ENCODE data around the gene TIGD3.

- TF ChIP-seq, protein P1, sequence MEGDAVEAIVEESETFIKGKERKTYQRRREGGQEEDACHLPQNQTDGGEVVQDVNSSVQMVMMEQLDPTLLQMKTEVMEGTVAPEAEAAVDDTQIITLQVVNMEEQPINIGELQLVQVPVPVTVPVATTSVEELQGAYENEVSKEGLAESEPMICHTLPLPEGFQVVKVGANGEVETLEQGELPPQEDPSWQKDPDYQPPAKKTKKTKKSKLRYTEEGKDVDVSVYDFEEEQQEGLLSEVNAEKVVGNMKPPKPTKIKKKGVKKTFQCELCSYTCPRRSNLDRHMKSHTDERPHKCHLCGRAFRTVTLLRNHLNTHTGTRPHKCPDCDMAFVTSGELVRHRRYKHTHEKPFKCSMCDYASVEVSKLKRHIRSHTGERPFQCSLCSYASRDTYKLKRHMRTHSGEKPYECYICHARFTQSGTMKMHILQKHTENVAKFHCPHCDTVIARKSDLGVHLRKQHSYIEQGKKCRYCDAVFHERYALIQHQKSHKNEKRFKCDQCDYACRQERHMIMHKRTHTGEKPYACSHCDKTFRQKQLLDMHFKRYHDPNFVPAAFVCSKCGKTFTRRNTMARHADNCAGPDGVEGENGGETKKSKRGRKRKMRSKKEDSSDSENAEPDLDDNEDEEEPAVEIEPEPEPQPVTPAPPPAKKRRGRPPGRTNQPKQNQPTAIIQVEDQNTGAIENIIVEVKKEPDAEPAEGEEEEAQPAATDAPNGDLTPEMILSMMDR (IDR thresholded peaks at IDR 0.05; ENCODE audit: low read depth, low read length), result no peak
- no peak for TF ChIP-seq MYC (IDR thresholded peaks at IDR 0.05; ENCODE audit: low read depth, low read length)
- TF ChIP-seq, protein P2, sequence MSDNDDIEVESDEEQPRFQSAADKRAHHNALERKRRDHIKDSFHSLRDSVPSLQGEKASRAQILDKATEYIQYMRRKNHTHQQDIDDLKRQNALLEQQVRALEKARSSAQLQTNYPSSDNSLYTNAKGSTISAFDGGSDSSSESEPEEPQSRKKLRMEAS (IDR thresholded peaks at IDR 0.05; ENCODE audit: low read depth, low read length), result no peak
These were observed 643 bp downstream of the TIGD3 start for GRCh38 chr11:65355013-65355775.
